Sciatic nerve (tissue), 2 donors: ENCODE measurements around the gene MYT1. TPM values are rescaled to one million over a fixed set of nuclear protein-coding genes. Genes with fewer than 3 reads are reported as not detected.
"Not testable (repeated sequence)": the region's sequence is repeated elsewhere in the genome, so short reads cannot be mapped to it uniquely, and the experiment has no call there.

Source experiments
- ATAC-seq: fragments of 200-7000 bp; cut with Tn5 transposase; one replicate; pipeline ENCODE4 v1.9.1; 2020; ENCODE audit warnings: mild to moderate bottlenecking, moderate library complexity
- DNase-seq: peaks from one replicate; pipeline ENCODE4 v3.0.0-alpha.2; 2020; ENCODE audit warnings: low spot score
- intact Hi-C: fragments of 100-400 bp; cut with DNase I; formaldehyde crosslinking; loops from one replicate; pipeline ENCODE4 v1.14.2; 2022
- total RNA-seq: library from RNA; stranded (reverse); fragmentation: NEBNext Ultra II Directional; extraction: Animal tissue kit (Norgen Biotek cat#: 25700); gene quantifications from one replicate; pipeline ENCODE4 v1.2.1, GENCODE V29; 2021
- donor health status: DM: no; HTN: no; CAD: no.
- donor health status: DM: no; HTN: no; CAD: no.

Gene MYT1
- total RNA-seq, 1 donor from 2014 or later: not detected

GRCh38 chr20:64182146-64182865 is 18.1 kb downstream of the MYT1 start:
- ATAC-seq (no peak), DNase-seq (no peak)
- intact Hi-C loops: no loop called here

- ATAC-seq (no peak), DNase-seq (no peak)
- intact Hi-C loops: no loop called here
These were observed 19.1 kb downstream of the MYT1 start for GRCh38 chr20:64183313-64183712.

GRCh38 chr20:64184795-64185194 is 20.5 kb downstream of the MYT1 start:
- intact Hi-C loops: no loop called here
- no peak for ATAC-seq
- DNase-seq: no peak

GRCh38 chr20:64185276-64185900 is 21.1 kb downstream of the MYT1 start:
- ATAC-seq (no peak), DNase-seq (no peak)
- intact Hi-C loops: no loop called here

- intact Hi-C loops: no loop called here
- ATAC-seq (no peak), DNase-seq (no peak)
These were observed 21.9 kb downstream of the MYT1 start for GRCh38 chr20:64186071-64186598.

- ATAC-seq, DNase-seq, intact Hi-C loops: not testable (repeated sequence)
These were observed 23.0 kb downstream of the MYT1 start for GRCh38 chr20:64187213-64187612.

- intact Hi-C loops: no loop called here
- no peak for DNase-seq
- ATAC-seq: no peak
These were observed 23.8 kb downstream of the MYT1 start for GRCh38 chr20:64188091-64188490.

GRCh38 chr20:64188682-64189529 is 24.7 kb downstream of the MYT1 start:
- no peak for ATAC-seq

GRCh38 chr20:64189530-64189966 is 25.3 kb downstream of the MYT1 start:
- intact Hi-C loops: no loop called here
- no peak for DNase-seq
- ATAC-seq: no peak

More at GRCh38 chr20:64188682-64189529, 24.7 kb downstream of the MYT1 start:
- intact Hi-C loops: no loop called here
- DNase-seq: no peak

GRCh38 chr20:64189986-64190385 is 25.7 kb downstream of the MYT1 start:
- ATAC-seq: no peak
- no peak for DNase-seq
- intact Hi-C loops: no loop called here

GRCh38 chr20:64191002-64191401 is 26.8 kb downstream of the MYT1 start:
- intact Hi-C loops: no loop called here
- ATAC-seq (no peak), DNase-seq (no peak)

GRCh38 chr20:64192406-64192805 is 28.2 kb downstream of the MYT1 start:
- intact Hi-C loops: no loop called here
- ATAC-seq (no peak), DNase-seq (no peak)

GRCh38 chr20:64193058-64193457 is 28.8 kb downstream of the MYT1 start:
- intact Hi-C loops: no loop called here
- ATAC-seq (no peak), DNase-seq (no peak)

GRCh38 chr20:64194269-64194668 is 30.0 kb downstream of the MYT1 start:
- ATAC-seq: no peak
- intact Hi-C loops: no loop called here
- DNase-seq: no peak

- no peak for ATAC-seq
- intact Hi-C loops: no loop called here
- no peak for DNase-seq
These were observed 32.1 kb downstream of the MYT1 start for GRCh38 chr20:64196309-64196708.

GRCh38 chr20:64196847-64197306 is 32.6 kb downstream of the MYT1 start:
- no peak for DNase-seq
- intact Hi-C loops: no loop called here
- ATAC-seq: no peak

- DNase-seq: no peak
- ATAC-seq: no peak
- intact Hi-C loops: no loop called here
These were observed 34.1 kb downstream of the MYT1 start for GRCh38 chr20:64198347-64198746.

- intact Hi-C loops: no loop called here
- ATAC-seq (no peak), DNase-seq (no peak)
These were observed 35.1 kb downstream of the MYT1 start for GRCh38 chr20:64199395-64199794.

GRCh38 chr20:64200740-64201139 is 36.5 kb downstream of the MYT1 start:
- ATAC-seq: no peak
- intact Hi-C loops: no loop called here
- DNase-seq: no peak

GRCh38 chr20:64201653-64202052 is 37.4 kb downstream of the MYT1 start:
- intact Hi-C loops: no loop called here
- no peak for DNase-seq

More at GRCh38 chr20:64201653-64202052, 37.4 kb downstream of the MYT1 start:
- no peak for ATAC-seq
